NCI-H2196 (cell line): ENCODE measurements around the gene LMF1.
"Not testable (repeated sequence)": the region's sequence is repeated elsewhere in the genome, so short reads cannot be mapped to it uniquely, and the experiment has no call there.

Experiments
- DNase-seq: peaks from one replicate; lab custom pipeline; 2025; ENCODE audit not compliant: unreplicated experiment; lab: John Stamatoyannopoulos, UW

The LMF1 gene

DNA sequence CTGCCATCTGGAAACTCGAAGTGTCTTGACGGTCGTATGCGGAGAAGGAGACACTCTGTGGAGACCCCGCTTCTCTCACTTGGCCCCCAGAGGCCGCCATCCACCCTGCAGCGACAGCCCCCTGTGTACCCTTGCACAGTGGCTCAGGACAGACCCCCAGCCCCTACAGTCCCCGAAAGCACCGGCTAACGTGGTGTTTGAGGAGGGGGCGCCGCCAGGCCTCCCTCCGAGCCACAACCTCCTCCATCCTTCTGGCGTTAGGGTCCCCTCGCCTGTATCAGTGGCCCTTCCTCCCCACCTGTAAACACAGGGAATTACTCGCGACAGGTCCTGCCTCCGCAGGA is 73.6 kb downstream of the LMF1 start:
- no peak for DNase-seq

- DNase-seq: no peak
Measured at GRCh38 chr16:896261-897199, 74.3 kb downstream of the LMF1 start.

- no peak for DNase-seq
Measured at GRCh38 chr16:895371-895770, 75.4 kb downstream of the LMF1 start.

- DNase-seq: no peak
Measured at GRCh38 chr16:894841-895240, 75.9 kb downstream of the LMF1 start.

- no peak for DNase-seq
Measured at GRCh38 chr16:894136-894535, 76.6 kb downstream of the LMF1 start.

DNA sequence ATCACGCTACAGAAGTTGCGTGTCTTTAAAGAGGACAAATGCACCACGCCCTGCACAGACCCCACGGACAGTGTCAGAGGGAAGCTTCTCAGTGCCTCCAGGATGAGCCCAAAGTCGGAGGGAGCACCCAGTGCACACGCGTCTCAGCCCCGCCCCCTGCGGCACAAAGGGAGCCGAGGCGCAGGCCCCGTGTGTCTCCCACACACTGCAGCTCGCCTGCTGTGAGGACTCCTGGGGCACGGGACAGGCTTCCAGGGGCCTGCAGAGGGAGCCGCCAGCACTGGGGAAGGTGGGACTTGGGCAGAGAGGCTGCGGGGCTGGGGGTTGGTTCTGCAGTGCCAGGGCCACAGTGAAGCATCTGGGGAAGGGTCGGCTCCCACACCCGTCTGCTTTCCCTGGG is 77.4 kb downstream of the LMF1 start:
- no peak for DNase-seq

DNA sequence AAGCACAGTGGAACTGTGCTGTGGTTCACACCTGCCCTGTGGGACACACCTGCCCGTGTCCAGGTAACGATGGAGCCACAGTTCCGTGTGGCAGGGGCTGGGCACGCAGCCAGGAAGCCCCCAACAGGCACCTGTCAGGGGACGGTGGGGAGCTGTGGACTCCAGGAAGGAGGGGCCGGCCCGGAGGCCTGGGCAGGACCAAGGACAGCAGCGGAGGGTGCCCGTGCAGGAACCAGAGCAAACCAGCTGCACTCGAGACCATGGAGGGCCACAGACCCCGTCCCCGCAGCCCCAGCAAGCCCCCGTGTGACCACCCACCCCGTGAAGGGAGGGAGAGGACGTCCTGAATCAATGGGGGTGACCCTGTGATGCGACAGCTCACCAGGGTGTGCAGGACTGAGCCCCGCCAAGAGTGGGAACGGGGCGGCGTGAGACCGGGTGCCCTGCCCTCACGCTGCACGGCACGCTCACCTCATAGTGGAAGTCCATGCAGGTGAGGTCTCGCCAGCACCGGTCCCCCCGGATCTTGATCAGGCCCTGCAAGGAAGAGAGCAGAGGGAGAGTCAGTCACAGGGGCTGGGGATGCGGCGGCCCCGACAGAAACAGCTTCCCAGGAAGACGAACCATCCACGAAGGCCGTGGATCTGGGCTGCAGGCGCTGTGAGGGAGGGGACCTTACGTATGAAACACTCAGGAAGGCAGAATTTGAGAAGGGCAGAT is 78.1 kb downstream of the LMF1 start:
- no peak for DNase-seq

DNA sequence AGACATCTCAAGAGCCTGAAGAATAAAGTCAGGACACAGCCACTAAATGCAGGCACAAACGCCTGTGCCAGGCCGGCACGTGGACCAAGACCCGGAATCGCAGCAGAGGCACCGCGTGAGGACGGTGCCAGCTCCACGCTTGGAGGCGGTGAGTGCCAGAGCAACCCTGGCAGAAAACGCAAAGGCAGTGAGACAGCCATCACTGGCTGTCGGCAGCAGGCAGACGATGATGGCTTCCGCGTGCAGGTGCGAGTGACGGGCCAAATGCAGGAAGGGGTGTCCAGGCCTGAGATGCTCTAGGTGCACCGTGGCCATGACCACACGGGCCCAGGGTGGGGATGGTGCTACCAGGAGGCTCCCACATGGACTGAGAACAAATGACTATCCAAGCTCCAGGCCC is 78.8 kb downstream of the LMF1 start:
- no peak for DNase-seq

DNA sequence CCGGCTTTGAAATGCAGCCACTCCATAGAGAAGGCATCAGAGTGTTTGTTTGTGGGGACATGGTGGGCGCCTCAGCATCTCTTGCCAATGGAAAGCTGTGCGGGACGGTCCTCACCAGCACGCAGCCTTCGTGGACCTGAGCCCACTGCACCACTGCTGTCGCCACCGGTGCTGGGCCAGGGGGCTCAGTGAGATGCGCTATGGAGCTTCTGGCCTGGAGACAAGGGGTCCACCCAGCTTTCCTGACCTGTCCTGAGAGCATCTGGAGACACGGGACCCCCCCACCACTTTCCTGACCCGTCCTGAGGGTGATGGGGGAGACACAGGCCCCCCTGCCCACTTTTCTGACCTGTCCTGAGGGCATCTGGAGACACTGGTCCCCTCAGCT is 79.4 kb downstream of the LMF1 start:
- DNase-seq: no peak

DNA sequence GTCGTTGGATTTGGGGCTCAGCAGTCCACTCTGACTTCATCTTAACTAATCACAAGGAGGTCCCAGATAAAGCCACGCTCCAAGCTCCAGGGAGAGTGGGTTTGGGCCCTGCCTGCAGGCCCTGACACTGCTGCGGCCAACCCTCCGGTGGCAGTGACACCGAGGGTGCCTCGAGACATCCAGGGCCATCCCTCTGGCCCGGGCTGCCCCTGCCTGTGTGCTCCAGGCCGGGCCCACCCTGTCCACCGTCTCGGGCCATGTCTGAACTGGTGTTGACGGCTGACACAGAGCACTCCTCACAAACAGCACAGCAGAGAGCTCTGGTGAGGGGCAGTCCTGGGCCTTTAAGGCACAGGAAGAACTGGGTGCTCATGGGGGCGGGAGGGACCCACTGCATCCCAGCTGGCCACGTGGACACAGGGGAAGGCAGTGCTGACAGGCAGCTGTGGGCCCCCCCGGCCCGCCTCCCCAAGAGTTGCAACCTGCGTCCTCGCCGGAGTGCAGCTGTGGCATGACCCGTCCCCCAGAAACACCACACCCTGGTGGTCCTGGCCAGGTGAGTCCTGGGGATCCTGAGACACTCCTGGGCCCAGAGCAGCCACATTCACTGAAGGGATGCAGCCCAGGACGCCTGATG is 80.0 kb downstream of the LMF1 start:
- DNase-seq: no peak

DNA sequence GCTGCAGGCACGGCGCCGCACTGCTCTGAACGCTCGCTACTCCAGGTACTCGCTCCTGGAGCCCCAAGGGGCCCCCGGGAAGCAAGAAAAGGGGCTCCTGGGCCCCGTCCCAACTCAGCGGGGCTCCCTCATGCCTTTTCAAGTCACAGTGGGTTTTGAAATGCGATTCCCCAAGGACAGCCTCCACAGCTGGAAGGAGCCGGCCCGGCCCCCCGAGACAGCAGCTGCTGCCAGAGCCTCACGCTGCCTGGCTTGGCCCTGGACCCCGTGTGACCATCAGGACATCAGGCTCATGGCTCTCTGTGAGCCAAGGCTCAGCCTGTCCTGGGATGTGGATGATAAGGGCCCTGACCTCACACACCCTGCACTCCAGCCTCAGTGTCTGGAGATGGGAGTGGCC is 80.6 kb downstream of the LMF1 start:
- no peak for DNase-seq

DNA sequence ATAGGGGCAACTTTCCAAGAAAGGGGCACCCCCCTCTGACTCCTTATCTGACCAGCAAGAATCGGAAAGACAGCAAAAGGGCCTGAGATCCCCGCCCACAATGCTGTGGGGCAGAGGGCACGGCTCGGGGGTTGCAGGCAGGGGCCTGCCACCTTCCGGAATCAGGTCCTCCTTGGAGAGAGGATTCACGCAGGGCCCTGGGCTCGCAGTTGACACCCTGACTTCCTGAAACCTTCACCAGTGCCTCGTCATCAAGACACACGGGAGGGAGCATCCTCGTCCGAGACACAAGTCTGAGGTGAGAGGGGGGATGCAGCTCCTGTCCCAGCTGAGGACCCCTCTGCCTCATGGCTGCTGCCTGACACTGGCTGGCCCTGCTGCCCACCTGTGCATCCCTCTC is 81.2 kb downstream of the LMF1 start:
- no peak for DNase-seq

DNA sequence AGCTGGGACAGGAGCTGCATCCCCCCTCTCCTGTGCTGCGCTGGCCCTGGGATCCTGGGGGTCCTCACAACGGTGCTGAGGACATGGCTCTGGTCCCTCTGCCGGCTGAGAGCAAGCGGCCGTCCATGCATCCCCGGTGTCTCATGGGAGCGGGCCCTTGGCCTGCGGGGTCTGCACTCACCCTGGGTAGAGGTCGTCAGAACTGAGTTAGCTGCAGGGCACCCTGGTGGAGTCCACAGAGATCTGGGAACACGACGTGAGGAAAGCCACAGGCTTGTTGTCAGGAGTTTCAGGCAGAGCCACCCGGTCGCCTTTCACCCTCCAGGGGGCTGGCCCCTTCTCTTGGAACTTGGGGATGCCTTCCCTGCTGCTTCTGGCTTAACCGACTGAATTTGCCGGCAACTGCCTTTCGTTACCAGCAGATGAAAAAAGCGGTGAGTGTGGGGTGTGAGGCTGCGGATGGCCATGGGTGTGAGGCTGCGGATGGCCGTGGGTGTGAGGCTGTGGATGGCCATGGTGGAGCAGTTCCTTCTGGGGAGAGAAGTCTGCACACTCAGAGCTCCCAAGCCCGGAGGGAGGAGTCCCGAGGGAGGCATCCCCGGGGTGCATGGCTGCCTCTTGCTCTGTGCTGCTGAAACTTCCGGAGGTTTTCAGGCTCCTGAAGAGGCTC is 81.7 kb downstream of the LMF1 start:
- DNase-seq: no peak

GRCh38 chr16:888456-888855 is 82.3 kb downstream of the LMF1 start:
- not testable (repeated sequence) for DNase-seq

GRCh38 chr16:887846-888245 is 82.9 kb downstream of the LMF1 start:
- no peak for DNase-seq

- no peak for DNase-seq
Measured at GRCh38 chr16:886802-887731, 83.7 kb downstream of the LMF1 start.

- DNase-seq: no peak
Measured at GRCh38 chr16:886084-886543, 84.7 kb downstream of the LMF1 start.

GRCh38 chr16:885391-885790 is 85.4 kb downstream of the LMF1 start:
- no peak for DNase-seq

GRCh38 chr16:884232-884631 is 86.6 kb downstream of the LMF1 start:
- no peak for DNase-seq

DNA sequence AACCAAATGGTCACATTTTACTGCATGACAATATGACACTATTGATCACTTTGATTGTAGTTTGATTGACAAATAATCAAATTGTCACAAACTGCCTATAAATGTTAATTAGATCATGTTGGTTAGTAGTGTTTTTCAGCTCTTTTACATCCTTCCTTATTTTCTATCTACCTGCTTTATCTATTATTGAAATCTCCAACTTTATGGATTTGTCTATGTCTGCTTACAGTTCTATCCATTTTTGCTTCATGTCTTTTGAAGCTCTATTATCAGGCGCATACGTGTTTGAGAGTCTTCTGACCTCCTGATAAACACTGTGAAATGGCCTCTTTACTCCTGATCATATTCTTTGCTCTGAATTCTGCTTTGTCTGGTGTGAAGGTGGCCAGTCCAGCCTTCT is 87.0 kb downstream of the LMF1 start:
- DNase-seq: no peak
